Measurements from ENCODE around the gene OAS1.
A peak's percentile ranks its signal among the peaks of the same experiment; 100 is the strongest.

The OAS1 gene

GRCh38 chr12:112964067-112964670 lies 57.4 kb downstream of the OAS1 start:
- peaks cover 7 to 8% of the 10 kb centered on the region in 2 donors for H3K9me3 Mint-ChIP-seq
- H3K27me3 Mint-ChIP-seq, result no peaks in the 10 kb centered on the region
- peaks cover 6% of the 10 kb centered on the region for H3K4me1 Mint-ChIP-seq
- no peak for ATAC-seq
- DNase-seq, result no peak
- H3K4me3 Mint-ChIP-seq, result no peak overlapping the region
- H3K27ac Mint-ChIP-seq, result peak overlapping the region in 1 of 2 donors; percentile 56

- Mint-ChIP-seq H3K4me3 (no peak overlapping the region), H3K9me3 (peaks cover 0 to under 1% of the 10 kb centered on the region in 2 donors), H3K27ac (no peak overlapping the region), H3K4me1 (no peaks in the 10 kb centered on the region), H3K27me3 (no peaks in the 10 kb centered on the region)
- DNase-seq, result no peak
- ATAC-seq, result no peak
Observed at GRCh38 chr12:112964915-112965314, 58.2 kb downstream of the OAS1 start.

GRCh38 chr12:112965643-112966042 lies 58.9 kb downstream of the OAS1 start:
- ATAC-seq, result no peak
- no peak overlapping the region for H3K4me3 Mint-ChIP-seq
- no peak for DNase-seq
- H3K4me1 Mint-ChIP-seq, result no peaks in the 10 kb centered on the region
- no peak overlapping the region for H3K27ac Mint-ChIP-seq
- no peaks in the 10 kb centered on the region for H3K9me3 Mint-ChIP-seq
- H3K27me3 Mint-ChIP-seq, result no peaks in the 10 kb centered on the region

GRCh38 chr12:112967306-112967705 lies 60.5 kb downstream of the OAS1 start:
- H3K27me3 Mint-ChIP-seq, result no peaks in the 10 kb centered on the region
- no peak for ATAC-seq
- H3K27ac Mint-ChIP-seq, result no peak overlapping the region
- H3K4me3 Mint-ChIP-seq, result no peak overlapping the region
- H3K4me1 Mint-ChIP-seq, result no peaks in the 10 kb centered on the region
- no peaks in the 10 kb centered on the region for H3K9me3 Mint-ChIP-seq
- DNase-seq, result no peak

GRCh38 chr12:112967858-112968257 lies 61.1 kb downstream of the OAS1 start:
- no peaks in the 10 kb centered on the region for H3K9me3 Mint-ChIP-seq
- no peak overlapping the region for H3K4me3 Mint-ChIP-seq
- H3K4me1 Mint-ChIP-seq, result no peaks in the 10 kb centered on the region
- no peaks in the 10 kb centered on the region for H3K27me3 Mint-ChIP-seq
- DNase-seq, result no peak
- ATAC-seq, result no peak
- no peak overlapping the region for H3K27ac Mint-ChIP-seq

All from stimulated activated naive CD8-positive, alpha-beta T cell treated with anti-CD3 and anti-CD28 coated beads, Interleukin-15, amount 100 ng/mL, for 72 hours (primary cell).